COLO829 (cell line): Measurements from ENCODE around the gene TMEM132D.
A peak's percentile ranks its signal among the peaks of the same experiment; 100 is the strongest.

Experiments
- DNase-seq: peaks from one replicate; pipeline ENCODE4 v3.0.0; 2012; ENCODE audit warnings: low spot score

Gene TMEM132D

GRCh38 chr12:129825316-129825715 is 78.5 kb downstream of the TMEM132D start:
- DNase-seq = no peak

GRCh38 chr12:129821964-129822363 is 81.9 kb downstream of the TMEM132D start:
- no peak for DNase-seq

DNA sequence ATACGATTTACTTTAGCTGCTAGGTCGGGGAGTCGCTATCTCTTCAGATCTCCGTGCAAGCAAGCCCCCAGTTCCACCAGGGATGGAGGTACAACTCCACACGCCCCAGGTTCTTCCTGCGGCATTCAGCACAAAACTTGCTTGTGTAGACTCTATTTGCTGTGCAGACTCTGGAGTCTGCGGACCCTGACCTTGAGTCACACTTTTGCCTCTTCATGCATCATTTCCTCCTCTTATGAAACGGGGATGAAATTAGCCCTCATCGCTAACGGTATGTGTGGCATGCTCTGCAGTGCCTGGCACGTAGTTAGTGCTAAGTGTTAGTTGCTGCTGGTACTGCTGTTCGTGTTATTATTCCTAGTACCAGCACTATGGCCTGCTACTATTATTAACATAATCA is 84.4 kb downstream of the TMEM132D start:
- no peak for DNase-seq

DNA sequence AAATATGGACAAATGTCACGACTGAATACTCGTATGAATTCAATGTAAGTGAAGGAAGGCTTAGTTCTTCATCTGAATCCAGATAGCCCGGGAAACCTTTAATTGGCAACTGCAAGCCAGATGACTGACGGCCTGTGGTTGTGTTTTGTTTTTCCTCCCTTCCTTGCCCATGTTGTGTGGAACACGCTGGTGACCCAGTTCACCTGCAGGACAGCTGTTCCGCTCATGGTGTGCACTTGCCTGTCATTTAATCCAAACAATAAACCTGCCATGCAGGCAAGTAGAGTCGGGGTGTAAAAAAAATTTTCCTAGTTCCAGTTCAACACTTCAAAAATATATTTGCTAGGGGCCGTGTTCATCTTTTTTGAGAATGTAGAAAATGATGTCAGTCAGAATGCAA is 88.0 kb downstream of the TMEM132D start:
- DNase-seq = no peak

GRCh38 chr12:129811963-129812362 is 91.9 kb downstream of the TMEM132D start:
- no peak for DNase-seq

DNA sequence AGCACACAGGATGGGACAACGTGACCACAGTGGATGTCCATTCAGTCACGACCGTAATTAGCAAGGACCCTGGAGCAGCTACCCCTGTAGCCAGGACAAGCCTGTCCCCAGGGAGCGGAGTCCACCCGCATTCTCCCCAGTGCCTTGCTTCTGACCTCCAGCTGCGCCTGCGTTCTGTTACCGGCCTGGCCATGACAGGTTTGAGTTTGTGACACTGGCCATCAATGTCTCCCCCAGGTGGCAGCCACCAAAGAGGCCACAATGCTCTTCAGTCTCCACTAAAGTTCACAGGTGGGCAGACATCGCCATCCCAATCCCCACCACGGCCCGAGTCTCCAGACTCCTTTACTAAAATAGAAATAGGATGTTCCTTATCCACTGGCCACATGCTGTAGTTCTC is 96.7 kb downstream of the TMEM132D start:
- DNase-seq = no peak

DNA sequence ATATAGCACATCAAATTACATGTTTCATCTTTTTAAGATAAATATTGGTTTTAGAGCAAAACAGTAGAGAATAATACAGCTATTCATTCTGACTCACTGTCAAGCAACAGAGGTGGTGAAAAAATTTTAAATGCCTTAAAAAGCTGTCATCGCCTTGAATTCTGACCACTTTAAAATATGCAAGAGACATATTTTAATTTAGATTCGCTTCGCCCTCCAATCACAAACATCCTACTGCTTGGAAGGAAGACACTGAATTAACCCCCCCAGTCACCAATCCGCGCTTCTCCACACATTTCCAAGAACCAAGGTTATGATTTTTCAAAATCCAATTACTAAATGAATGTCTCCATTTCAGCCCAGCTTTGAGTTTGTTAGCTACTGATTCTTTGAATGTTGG is 112.4 kb downstream of the TMEM132D start:
- no peak for DNase-seq

DNA sequence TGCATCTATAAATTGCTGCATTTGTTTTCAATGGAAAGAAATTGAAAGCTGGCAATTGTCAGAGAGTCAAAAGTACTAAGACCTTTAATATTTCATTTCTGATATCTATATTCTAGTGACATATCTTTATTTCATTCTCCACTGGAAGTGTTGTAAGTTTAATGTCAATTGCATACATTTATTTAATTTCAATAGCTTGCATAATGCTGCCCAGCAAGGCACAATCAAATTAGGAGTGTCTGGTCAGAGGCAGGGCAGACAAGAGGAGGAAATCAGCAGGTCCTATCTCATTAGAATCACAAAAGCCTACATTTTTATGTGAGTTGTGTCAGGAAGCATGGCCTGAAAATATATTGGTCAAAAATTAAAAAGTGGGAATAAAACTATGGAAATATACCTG is 112.9 kb downstream of the TMEM132D start:
- DNase-seq = no peak

GRCh38 chr12:129790331-129790730 is 113.5 kb downstream of the TMEM132D start:
- DNase-seq = no peak

- no peak for DNase-seq
Measured at GRCh38 chr12:129789921-129790320, 113.9 kb downstream of the TMEM132D start.

- no peak for DNase-seq
Measured at GRCh38 chr12:129788506-129789084, 115.2 kb downstream of the TMEM132D start.

DNA sequence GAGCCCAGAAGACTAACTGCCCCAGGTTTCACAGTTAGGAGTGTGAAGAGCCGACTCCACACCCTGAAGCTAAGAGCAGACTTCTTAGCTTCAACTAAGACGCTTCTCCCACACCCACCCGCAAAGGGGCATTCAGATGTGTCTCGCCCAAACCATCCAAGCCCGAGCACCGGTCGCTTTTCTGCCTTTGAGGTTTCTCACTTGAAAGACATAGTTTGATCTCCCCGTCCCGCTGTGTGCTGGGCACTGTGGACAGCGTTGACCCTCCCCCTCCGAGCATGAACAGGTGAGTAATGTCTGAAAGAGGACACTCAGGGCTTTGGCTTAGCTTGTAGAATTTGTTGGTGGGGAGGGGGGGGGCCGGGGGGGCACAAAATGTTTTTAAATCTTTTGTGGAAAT is 123.8 kb downstream of the TMEM132D start:
- no peak for DNase-seq

DNA sequence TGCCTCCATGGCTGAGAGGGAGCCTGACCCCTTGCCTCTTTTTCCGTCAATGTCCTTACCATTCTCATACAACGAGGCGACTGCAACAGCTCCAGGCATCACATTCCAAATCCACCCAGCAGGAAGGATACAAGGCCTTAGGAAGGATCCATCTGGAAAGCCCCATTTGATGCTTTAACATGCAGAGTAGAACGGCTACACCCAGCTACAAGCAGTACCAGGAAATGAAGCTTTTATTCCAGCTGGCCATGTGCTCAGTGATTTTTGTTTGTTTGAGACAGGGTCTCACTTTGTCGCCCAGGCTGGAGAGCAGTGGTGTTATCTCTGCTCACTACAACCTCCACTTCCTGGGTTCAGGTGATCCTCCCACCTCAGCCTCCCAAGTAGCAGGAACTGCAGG is 124.8 kb downstream of the TMEM132D start:
- no peak for DNase-seq

DNA sequence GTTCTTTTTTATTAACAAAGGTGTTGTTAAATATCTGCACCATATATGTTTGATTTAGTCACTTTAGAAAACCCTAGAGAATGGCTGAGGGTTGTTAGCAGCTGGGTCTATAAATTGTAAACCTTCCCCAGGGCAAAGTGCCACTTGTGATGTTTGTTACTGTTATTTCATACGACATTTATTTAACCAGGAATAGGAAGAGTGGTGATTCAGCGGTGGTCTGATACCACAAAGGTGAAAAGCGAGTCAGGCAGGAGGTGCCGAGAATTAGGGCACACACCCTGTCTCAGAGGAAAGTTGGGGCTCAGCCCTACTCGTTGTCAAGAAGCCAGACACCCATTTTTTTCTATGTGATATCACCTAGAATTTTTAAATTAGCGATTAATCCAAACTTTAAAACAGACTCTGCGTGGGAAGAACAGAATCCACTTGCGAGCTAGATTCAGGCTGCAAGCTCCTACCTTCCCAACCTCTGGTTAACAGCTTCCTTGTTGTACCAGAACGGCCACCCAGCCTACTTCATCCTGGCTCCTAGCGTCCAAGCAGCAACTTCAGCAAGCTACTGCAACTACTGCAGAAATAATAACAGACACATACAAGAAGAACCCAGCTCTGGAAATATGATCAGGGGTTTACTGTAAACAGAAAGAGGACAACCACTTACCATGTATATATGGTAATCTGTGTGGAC is 126.7 kb downstream of the TMEM132D start:
- no peak for DNase-seq

- peak; percentile 15 for DNase-seq
Measured at GRCh38 chr12:129772501-129773493, 131.0 kb downstream of the TMEM132D start.

DNA sequence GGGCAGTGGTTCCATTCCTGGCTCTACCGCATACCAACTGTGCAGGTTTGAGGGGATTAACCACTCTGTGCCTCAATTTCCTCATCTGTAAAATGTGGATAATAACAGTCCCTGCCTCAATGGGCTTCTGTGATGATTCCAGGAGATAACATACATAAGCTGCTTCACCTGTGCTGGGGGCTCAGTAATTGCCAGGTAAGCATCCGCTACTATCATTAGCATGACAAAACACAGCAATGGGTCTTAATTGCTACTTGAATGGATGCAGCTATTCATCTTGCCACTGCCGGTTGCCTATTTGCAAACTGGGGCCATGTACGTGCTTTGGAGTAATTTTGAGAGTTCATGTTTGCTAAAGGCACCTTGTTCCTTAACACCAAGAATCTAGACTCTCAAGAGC is 132.6 kb downstream of the TMEM132D start:
- DNase-seq = no peak

DNA sequence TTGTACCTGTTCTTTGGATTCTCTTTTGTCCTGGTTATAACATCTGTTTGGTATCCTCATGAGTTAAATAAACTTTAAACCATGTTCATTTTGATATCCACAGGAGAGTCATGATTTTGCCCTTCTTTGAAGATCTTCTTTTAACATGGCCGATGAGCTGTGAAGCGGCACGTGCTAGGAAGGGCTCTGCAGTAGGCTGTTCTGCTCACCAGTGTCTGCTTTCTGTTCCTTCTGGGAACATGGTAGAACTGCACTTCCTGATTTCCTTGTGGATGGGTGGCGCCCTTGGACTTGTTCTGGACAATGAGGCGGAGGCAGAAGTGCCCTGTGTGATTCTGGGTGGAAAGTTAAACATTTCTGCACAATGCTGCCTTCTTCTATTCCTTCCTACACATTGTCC is 138.1 kb downstream of the TMEM132D start:
- DNase-seq = no peak

- no peak for DNase-seq
Measured at GRCh38 chr12:129762436-129762835, 141.4 kb downstream of the TMEM132D start.

- no peak for DNase-seq
Measured at GRCh38 chr12:129753586-129753985, 150.2 kb downstream of the TMEM132D start.

DNA sequence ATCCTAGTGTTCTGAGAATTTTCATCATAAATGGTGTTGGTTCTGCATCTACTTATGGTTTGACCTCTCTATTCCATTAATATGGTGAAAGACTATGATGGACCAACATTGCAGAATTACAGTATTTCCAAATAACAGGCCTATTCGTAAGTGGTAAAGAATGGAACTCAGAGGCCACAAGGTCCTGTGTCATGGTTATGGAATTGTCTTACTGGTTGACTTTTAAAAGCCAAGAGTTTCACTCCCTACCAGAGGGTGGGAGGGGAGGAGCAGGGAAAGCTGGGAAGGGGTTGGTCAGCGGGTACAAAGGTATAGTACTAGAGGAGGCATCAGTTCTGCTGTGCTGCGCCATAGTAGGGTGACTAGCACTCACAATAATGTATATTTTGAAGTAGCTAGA is 153.4 kb downstream of the TMEM132D start:
- no peak for DNase-seq

GRCh38 chr12:129746318-129746717 is 157.5 kb downstream of the TMEM132D start:
- no peak for DNase-seq

GRCh38 chr12:129729170-129729569 is 174.7 kb downstream of the TMEM132D start:
- no peak for DNase-seq

DNA sequence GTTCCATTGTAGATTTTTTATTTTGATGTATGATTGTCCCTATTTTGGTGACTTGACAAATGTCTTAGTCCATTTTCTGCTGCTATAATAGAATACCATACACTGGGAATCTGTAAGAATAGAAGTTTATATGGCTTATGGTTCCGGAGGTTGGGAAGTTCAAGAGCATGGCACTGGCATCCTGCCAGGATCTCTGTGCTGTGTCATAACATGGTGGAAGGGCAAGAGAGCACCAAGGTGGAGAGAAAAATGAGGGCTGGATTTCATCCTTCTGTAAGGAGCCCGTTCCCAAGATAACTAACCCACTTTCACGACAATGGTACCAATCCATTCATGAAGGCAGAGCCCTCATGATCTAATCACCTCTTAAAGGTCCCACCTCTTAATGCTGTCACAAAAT is 176.7 kb downstream of the TMEM132D start:
- no peak for DNase-seq
